SK-N-SH (cell line): ENCODE measurements around the gene COX4I1. TPM values are rescaled to one million over a fixed set of nuclear protein-coding genes. Genes with fewer than 3 reads are reported as not detected.
"Not testable (repeated sequence)": the region's sequence is repeated elsewhere in the genome, so short reads cannot be mapped to it uniquely, and the experiment has no call there.

Experiments used
- CTCF ChIA-PET: fragments of 300-600, 350-600 bp; formaldehyde crosslinking; extraction: SDS; loops from one replicate; lab custom pipeline; 2021; lab: Yijun Ruan, JAX
- POLR2A ChIA-PET: fragments of 350-600 bp; sonication (Branson Sonifier 250); formaldehyde crosslinking; extraction: SDS; loops from one replicate; lab custom pipeline; 2020; ENCODE audit warnings: antibody characterized with exemption, inconsistent platforms; lab: Yijun Ruan, JAX
- DNase-seq: peaks from one replicate; pipeline ENCODE4 v3.0.0; 2012
- H2AFZ ChIP-seq: fragments of 200-600 bp; sonication (generic); 2 replicates; pipeline ENCODE4 v1.8.1; 2016; ENCODE audit warnings: antibody characterized with exemption, mild to moderate bottlenecking, low read depth
- H3F3A ChIP-seq: fragments of 200-600 bp; sonication (generic); replicated peaks from 2 replicates; pipeline ENCODE3; 2016; ENCODE audit warnings: antibody characterized with exemption, mild to moderate bottlenecking; ENCODE audit not compliant: insufficient read depth
- H3K27ac ChIP-seq, 2 experiments: fragments of 200-500 bp in 1 of 2; fragments of 200-600 bp in 1 of 2; sonication (Bioruptor generic) in 1 of 2; sonication (generic), shearing (Covaris generic) in 1 of 2; 2 replicates each; pipeline versions ENCODE4 v1.5.1 to v1.6.1; 2014 to 2016; ENCODE audit warnings: low read depth in 2 of 2, inconsistent platforms in 1 of 2, low read length in 1 of 2, mild to moderate bottlenecking in 1 of 2, mixed read lengths in 1 of 2
- H3K27me3 ChIP-seq: fragments of 200-600 bp; sonication (generic), shearing (Covaris generic); 2 replicates; pipeline ENCODE4 v1.6.1; 2016; ENCODE audit warnings: mixed run types; ENCODE audit not compliant: insufficient read depth
- H3K36me3 ChIP-seq, 2 experiments: fragments of 200-500 bp in 1 of 2; fragments of 200-600 bp in 1 of 2; sonication (Bioruptor generic) in 1 of 2; sonication (generic) in 1 of 2; replicated peaks in 1 of 2; 2 replicates each; pipeline versions ENCODE3 to v1.5.1; 2014 to 2016; ENCODE audit warnings: low read length in 1 of 2, mild to moderate bottlenecking in 1 of 2; ENCODE audit not compliant: insufficient read depth in 2 of 2, control insufficient read depth in 1 of 2
- H3K4me1 ChIP-seq, 2 experiments: fragments of 200-500 bp in 1 of 2; fragments of 200-600 bp in 1 of 2; sonication (Bioruptor generic) in 1 of 2; sonication (generic), shearing (Covaris generic) in 1 of 2; 2 replicates each; pipeline versions ENCODE4 v1.5.1 to v1.6.1; 2014 to 2016; ENCODE audit warnings: low read depth in 1 of 2, low read length in 1 of 2, mixed run types in 1 of 2; ENCODE audit not compliant: insufficient read depth in 2 of 2, control insufficient read depth in 1 of 2
- H3K4me2 ChIP-seq: fragments of 200-600 bp; sonication (generic), shearing (Covaris generic); 2 replicates; pipeline ENCODE4 v1.6.1; 2017; ENCODE audit warnings: mixed run types
- H3K4me3 ChIP-seq, 2 experiments: fragments of 200-500 bp in 1 of 2; fragments of 200-600 bp in 1 of 2; sonication (Bioruptor generic) in 1 of 2; sonication (generic), shearing (Covaris generic) in 1 of 2; 2 replicates each; pipeline versions ENCODE4 v1.5.1 to v1.8.1; 2014 to 2016; ENCODE audit warnings: low read depth in 2 of 2, inconsistent platforms in 1 of 2, low read length in 1 of 2, mild to moderate bottlenecking in 1 of 2, mixed read lengths in 1 of 2, moderate library complexity in 1 of 2
- H3K79me2 ChIP-seq: fragments of 200-600 bp; sonication (generic); 2 replicates; pipeline ENCODE4 v1.8.1; 2017; ENCODE audit warnings: mild to moderate bottlenecking; ENCODE audit not compliant: insufficient read depth
- H3K9ac ChIP-seq: fragments of 200-600 bp; sonication (generic); 2 replicates; pipeline ENCODE4 v1.6.1; 2017; ENCODE audit warnings: mixed run types
- H3K9me2 ChIP-seq: fragments of 200-600 bp; sonication (generic); 2 replicates; pipeline ENCODE4 v1.6.1; 2017; ENCODE audit warnings: mixed run types
- H3K9me3 ChIP-seq: fragments of 200-600 bp; sonication (generic); 2 replicates; pipeline ENCODE4 v1.6.1; 2017; ENCODE audit warnings: mixed run types, mild to moderate bottlenecking, moderate library complexity
- H4K20me1 ChIP-seq: fragments of 200-600 bp; sonication (generic); 2 replicates; pipeline ENCODE4 v1.6.1; 2017; ENCODE audit warnings: mild to moderate bottlenecking, mixed run types; ENCODE audit not compliant: insufficient read depth
- MXI1 ChIP-seq: IDR thresholded peaks from 2 replicates; pipeline ENCODE4 v1.6.1; 2012; ENCODE audit warnings: mild to moderate bottlenecking, low read depth, low read length, improper control_type of control experiment
- NRF1 ChIP-seq: IDR thresholded peaks from 2 replicates; pipeline ENCODE4 v1.6.1; 2012; ENCODE audit warnings: low read depth, mild to moderate bottlenecking, low read length
- RAD21 ChIP-seq: IDR thresholded peaks from 2 replicates; pipeline ENCODE4 v1.6.1; 2012; ENCODE audit warnings: mild to moderate bottlenecking, low read length
- SMC3 ChIP-seq: IDR thresholded peaks from 2 replicates; pipeline ENCODE4 v1.6.1; 2012; ENCODE audit warnings: low read depth, low read length, improper control_type of control experiment
- TEAD4 ChIP-seq: IDR thresholded peaks from 2 replicates; pipeline ENCODE4 v1.4.0; 2012; ENCODE audit warnings: mild to moderate bottlenecking, borderline replicate concordance; ENCODE audit not compliant: insufficient read depth
- WGBS: methylation state at CpG from one replicate; pipeline ENCODE4 v1.1.6; 2017; ENCODE audit warnings: low lambda C conversion rate; 5-methylcytosine and 5-hydroxymethylcytosine counted together
- polyA plus RNA-seq, 3 experiments: library from polyadenylated mRNA; depleted of rRNA; stranded (reverse); fragments of >200 nt; gene quantifications; 2 replicates each; pipeline ENCODE4 v1.2.3, GENCODE V29; 2012
- TF ChIP-seq, protein P1 (sequence below): fragments of 150-350 bp; IDR thresholded peaks from 2 replicates; pipeline ENCODE4 v1.6.1; 2017; ENCODE audit warnings: antibody characterized with exemption, low read length, low read depth, borderline replicate concordance
- TF ChIP-seq, protein P2 (sequence below): fragments of 200-600 bp; sonication (generic); IDR thresholded peaks from 2 replicates; pipeline ENCODE4 v1.6.1; 2017; ENCODE audit warnings: antibody characterized with exemption, mild to moderate bottlenecking, moderate library complexity

COX4I1 gene
- polyA plus RNA-seq, 1 of the 3 experiments (the other 2 are of a cell fraction): 1,294 TPM

DNA sequence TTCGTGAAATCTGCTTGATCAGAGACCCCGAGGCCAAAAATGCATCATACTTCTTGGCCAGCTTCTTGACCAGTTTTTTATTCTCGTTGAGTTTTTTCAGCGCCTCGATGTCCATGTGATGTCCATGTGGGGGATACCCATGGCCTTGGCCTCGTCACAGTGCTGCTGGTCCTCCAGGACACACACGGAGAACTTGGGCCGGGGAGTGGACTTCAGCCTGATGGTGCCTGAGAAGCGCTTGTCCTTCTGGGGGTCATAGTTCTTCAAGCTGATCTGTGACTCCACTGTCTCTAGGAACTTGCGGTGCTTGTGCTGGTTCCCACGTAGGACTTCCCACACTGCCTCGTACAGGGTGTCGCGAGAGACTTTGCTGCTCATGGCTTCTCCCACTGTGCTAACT is 16.7 kb downstream of the COX4I1 start:
- peaks cover 79% of the 10 kb centered on the region for H3K27me3 ChIP-seq
- CTCF ChIA-PET: interaction anchor here (1.1 to 1.7 kb wide), 2 partner anchors 200 to 701 kb away, joined by 3 to 4 read pairs; no protein-coding TSS in a partner anchor
- POLR2A ChIA-PET: no interaction called here

GRCh38 chr16:85817195-85817594 is 17.7 kb downstream of the COX4I1 start:
- H3F3A ChIP-seq, H3K9me3 ChIP-seq, H3K79me2 ChIP-seq, H3K4me3 ChIP-seq, H3K9me2 ChIP-seq, H3K27ac ChIP-seq, POLR2A ChIA-PET, H4K20me1 ChIP-seq, H2AFZ ChIP-seq, H3K4me1 ChIP-seq, H3K4me2 ChIP-seq, DNase-seq, H3K36me3 ChIP-seq, H3K9ac ChIP-seq: not testable (repeated sequence)
- WGBS: 29% methylated on average over 6 of the region's 6 CpGs
- peaks cover 72% of the 10 kb centered on the region for H3K27me3 ChIP-seq
- CTCF ChIA-PET: interaction anchor here (1.3 to 1.7 kb wide), 3 partner anchors 17 to 700 kb away, joined by 3 to 4 read pairs (median 3); no protein-coding TSS in a partner anchor

More for the DNA sequence above, 16.7 kb downstream of the COX4I1 start:
- no peaks in the 10 kb centered on the region for H3K9me3 ChIP-seq
- no peaks in the 10 kb centered on the region for H3K4me1 ChIP-seq
- no peak overlapping the region for H3K27ac ChIP-seq
- TF ChIP-seq NRF1 (no peak), MXI1 (no peak)
- TF ChIP-seq, all 33 proteins: peak for 0
- H4K20me1 ChIP-seq: no peaks in the 10 kb centered on the region
- no peak overlapping the region for H2AFZ ChIP-seq
- no peaks in the 10 kb centered on the region for H3K9me2 ChIP-seq
- H3K36me3 ChIP-seq: no peaks in the 10 kb centered on the region
- no peak overlapping the region for H3K4me3 ChIP-seq
- H3K79me2 ChIP-seq: no peaks in the 10 kb centered on the region
- WGBS: 51% methylated on average over 14 of the region's 14 CpGs
- no peak overlapping the region for H3K9ac ChIP-seq
- no peaks in the 10 kb centered on the region for H3F3A ChIP-seq
- no peak for DNase-seq
- H3K4me2 ChIP-seq: no peak overlapping the region

- Histone ChIP-seq H3F3A (no peaks in the 10 kb centered on the region), H2AFZ (no peak overlapping the region), H3K36me3 (no peaks in the 10 kb centered on the region), H4K20me1 (no peaks in the 10 kb centered on the region), H3K4me1 (no peaks in the 10 kb centered on the region), H3K27me3 (peaks cover 51% of the 10 kb centered on the region), H3K79me2 (no peaks in the 10 kb centered on the region), H3K4me2 (no peak overlapping the region), H3K4me3 (no peak overlapping the region; a peak in 1 of 4 replicates), H3K9me2 (no peaks in the 10 kb centered on the region), H3K9me3 (no peaks in the 10 kb centered on the region), H3K9ac (no peak overlapping the region), H3K27ac (no peak overlapping the region)
- ChIA-PET POLR2A (no interaction called here), CTCF (interaction anchor here (0.6 to 4.8 kb wide), 18 partner anchors 9 to 1980 kb away, joined by 3 to 94 read pairs (median 4); partner anchors contain the start of gene MEAK7)
- peak; percentile 82 for DNase-seq
- WGBS: 5% methylated on average over 10 of the region's 10 CpGs
- TF ChIP-seq RAD21 (peak; percentile 48), SMC3 (peak; percentile 38), TEAD4 (no peak)
- TF ChIP-seq, protein P1, sequence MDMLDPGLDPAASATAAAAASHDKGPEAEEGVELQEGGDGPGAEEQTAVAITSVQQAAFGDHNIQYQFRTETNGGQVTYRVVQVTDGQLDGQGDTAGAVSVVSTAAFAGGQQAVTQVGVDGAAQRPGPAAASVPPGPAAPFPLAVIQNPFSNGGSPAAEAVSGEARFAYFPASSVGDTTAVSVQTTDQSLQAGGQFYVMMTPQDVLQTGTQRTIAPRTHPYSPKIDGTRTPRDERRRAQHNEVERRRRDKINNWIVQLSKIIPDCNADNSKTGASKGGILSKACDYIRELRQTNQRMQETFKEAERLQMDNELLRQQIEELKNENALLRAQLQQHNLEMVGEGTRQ: no peak
- TF ChIP-seq, protein P2, sequence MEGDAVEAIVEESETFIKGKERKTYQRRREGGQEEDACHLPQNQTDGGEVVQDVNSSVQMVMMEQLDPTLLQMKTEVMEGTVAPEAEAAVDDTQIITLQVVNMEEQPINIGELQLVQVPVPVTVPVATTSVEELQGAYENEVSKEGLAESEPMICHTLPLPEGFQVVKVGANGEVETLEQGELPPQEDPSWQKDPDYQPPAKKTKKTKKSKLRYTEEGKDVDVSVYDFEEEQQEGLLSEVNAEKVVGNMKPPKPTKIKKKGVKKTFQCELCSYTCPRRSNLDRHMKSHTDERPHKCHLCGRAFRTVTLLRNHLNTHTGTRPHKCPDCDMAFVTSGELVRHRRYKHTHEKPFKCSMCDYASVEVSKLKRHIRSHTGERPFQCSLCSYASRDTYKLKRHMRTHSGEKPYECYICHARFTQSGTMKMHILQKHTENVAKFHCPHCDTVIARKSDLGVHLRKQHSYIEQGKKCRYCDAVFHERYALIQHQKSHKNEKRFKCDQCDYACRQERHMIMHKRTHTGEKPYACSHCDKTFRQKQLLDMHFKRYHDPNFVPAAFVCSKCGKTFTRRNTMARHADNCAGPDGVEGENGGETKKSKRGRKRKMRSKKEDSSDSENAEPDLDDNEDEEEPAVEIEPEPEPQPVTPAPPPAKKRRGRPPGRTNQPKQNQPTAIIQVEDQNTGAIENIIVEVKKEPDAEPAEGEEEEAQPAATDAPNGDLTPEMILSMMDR: peak; percentile 75
These were observed 19.8 kb downstream of the COX4I1 start for GRCh38 chr16:85819245-85819644.
